HepG2 (cell line): Measurements from ENCODE around the gene C2orf42. TPM values are rescaled to one million over a fixed set of nuclear protein-coding genes. Genes with fewer than 3 reads are reported as not detected.

Experiments used
- GTF3A ChIP-seq: sonication (generic); formaldehyde crosslinking; conservative IDR thresholded peaks from 2 replicates; pipeline ENCODE4 v1.4.0; 2020; ENCODE audit warnings: mild to moderate bottlenecking, missing genetic modification reagents
- IRF2 ChIP-seq: IDR thresholded peaks from 2 replicates; pipeline ENCODE4 v1.6.1; 2018; ENCODE audit warnings: missing genetic modification reagents, missing compliant biosample characterization
- PRMT3 ChIP-seq: sonication (generic); formaldehyde crosslinking; IDR thresholded peaks from 2 replicates; pipeline ENCODE4 v1.8.1; 2022; ENCODE audit warnings: low read depth, mild to moderate bottlenecking, moderate library complexity, missing genetic modification reagents, borderline replicate concordance
- SIX4 ChIP-seq: sonication (generic); formaldehyde crosslinking; IDR thresholded peaks from 2 replicates; pipeline ENCODE4 v1.4.0; 2020; ENCODE audit warnings: missing genetic modification reagents
- THYN1 ChIP-seq: sonication (generic); formaldehyde crosslinking; IDR thresholded peaks from 2 replicates; pipeline ENCODE4 v1.8.1; 2023; ENCODE audit warnings: low read depth, mild to moderate bottlenecking, moderate library complexity, missing genetic modification reagents, borderline replicate concordance
- ZNF10 ChIP-seq: sonication (generic); formaldehyde crosslinking; IDR thresholded peaks from 2 replicates; pipeline ENCODE4 v1.4.0; 2020; ENCODE audit warnings: mild to moderate bottlenecking, low read depth, missing genetic modification reagents, borderline replicate concordance
- ZNF451 ChIP-seq: sonication (generic); formaldehyde crosslinking; IDR thresholded peaks from 2 replicates; pipeline ENCODE4 v1.5.0; 2020; ENCODE audit warnings: mild to moderate bottlenecking, missing genetic modification reagents
- ZNF503 ChIP-seq: sonication (generic); formaldehyde crosslinking; IDR thresholded peaks from 2 replicates; pipeline ENCODE4 v1.4.0; 2020; ENCODE audit warnings: missing genetic modification reagents
- ZNF607 ChIP-seq: sonication (generic); formaldehyde crosslinking; IDR thresholded peaks from 2 replicates; pipeline ENCODE4 v1.5.1; 2020; ENCODE audit warnings: missing genetic modification reagents, mild to moderate bottlenecking, borderline replicate concordance
- ZNF609 ChIP-seq: sonication (generic); formaldehyde crosslinking; IDR thresholded peaks from 2 replicates; pipeline ENCODE4 v1.4.0; 2020; ENCODE audit warnings: mild to moderate bottlenecking, missing genetic modification reagents, borderline replicate concordance
- ZNF782 ChIP-seq: sonication (generic); formaldehyde crosslinking; IDR thresholded peaks from 2 replicates; pipeline ENCODE4 v1.4.0; 2020; ENCODE audit warnings: missing genetic modification reagents, mild to moderate bottlenecking, borderline replicate concordance
- polyA plus RNA-seq, 8 experiments: library from polyadenylated mRNA; depleted of rRNA in 3 of 8; stranded (reverse) in 7 of 8; unstranded in 1 of 8; fragments of >200 nt; fragmentation: Illumina TruSeq in 4 of 8; extraction: Trizol in 4 of 8; gene quantifications; 2 replicates each; pipeline versions ENCODE4 v1.2.1 to v1.2.3, GENCODE V29; 2011 to 2016; ENCODE audit warnings: low read depth in 4 of 8, missing spikeins in 1 of 8, mixed read lengths in 1 of 8; ENCODE audit not compliant: insufficient read depth in 1 of 8
- total RNA-seq, 5 experiments: library from RNA; depleted of rRNA; stranded (reverse); fragments of >200 nt; fragmentation: Illumina TruSeq; extraction: Trizol; gene quantifications; 2 replicates each; pipeline ENCODE4 v1.2.3, GENCODE V29; 2016; ENCODE audit warnings: low read depth in 1 of 5
- TF ChIP-seq, protein P1 (sequence below): IDR thresholded peaks from 2 replicates; pipeline ENCODE4 v1.6.1; 2012; ENCODE audit warnings: low read length, improper control_type of control experiment
- TF ChIP-seq, protein P2 (sequence below): sonication (generic); formaldehyde crosslinking; IDR thresholded peaks from 2 replicates; pipeline ENCODE4 v1.4.0; 2020; ENCODE audit warnings: mild to moderate bottlenecking, missing genetic modification reagents
- TF ChIP-seq, protein P3 (sequence below): sonication (generic); formaldehyde crosslinking; IDR thresholded peaks from 2 replicates; pipeline ENCODE4 v1.8.0; 2022; ENCODE audit warnings: missing genetic modification reagents, mild to moderate bottlenecking, moderate library complexity, borderline replicate concordance

C2orf42 gene
- total and polyA plus RNA-seq, 2 of the 13 experiments (the other 11 are each of a cell fraction or from before 2014, with no cell fraction given) = 9.3 to 9.9 TPM

DNA sequence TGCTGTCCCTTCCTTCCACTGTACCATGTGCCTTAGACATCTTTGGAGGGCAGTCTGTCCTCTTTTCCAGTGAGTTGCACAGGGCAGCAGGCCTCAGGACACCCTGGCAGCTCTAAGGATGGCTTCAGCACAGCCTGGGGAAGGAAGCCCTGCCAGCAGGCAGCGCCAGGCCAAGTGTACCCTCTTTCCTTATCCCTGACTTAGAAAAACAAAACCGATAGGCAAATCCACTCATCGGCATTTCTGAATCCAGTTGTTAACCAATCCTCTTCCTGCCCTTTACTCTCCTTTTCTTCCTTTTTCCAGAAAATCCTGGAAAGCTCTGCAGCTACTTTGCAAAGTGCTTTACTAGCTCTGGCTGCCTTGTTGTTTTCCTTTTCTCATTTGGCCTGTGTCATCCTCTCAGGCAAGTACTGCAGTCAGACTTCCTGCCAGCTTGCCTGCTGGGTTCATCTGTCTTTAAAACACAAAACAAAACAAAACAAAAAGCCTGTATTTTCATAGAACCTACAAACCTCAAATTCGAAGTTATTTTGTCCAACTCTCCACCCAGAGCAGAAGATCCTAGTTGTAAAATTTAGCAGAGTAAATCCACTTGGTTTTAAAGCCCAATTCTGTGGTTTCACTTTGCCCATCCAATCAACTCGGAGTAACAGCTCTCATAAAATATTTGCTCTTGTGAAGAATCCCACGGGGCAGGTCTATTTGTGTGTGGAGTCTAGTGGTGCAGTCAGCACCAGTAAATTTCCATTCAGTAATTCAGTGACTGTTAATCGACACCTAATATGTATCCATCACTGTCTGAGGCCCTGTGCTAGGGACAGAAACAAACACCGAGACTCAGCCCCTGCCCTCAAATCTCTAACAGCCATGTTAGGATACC lies 58.3 kb downstream of the C2orf42 start (continued):
- TF ChIP-seq, protein P1, sequence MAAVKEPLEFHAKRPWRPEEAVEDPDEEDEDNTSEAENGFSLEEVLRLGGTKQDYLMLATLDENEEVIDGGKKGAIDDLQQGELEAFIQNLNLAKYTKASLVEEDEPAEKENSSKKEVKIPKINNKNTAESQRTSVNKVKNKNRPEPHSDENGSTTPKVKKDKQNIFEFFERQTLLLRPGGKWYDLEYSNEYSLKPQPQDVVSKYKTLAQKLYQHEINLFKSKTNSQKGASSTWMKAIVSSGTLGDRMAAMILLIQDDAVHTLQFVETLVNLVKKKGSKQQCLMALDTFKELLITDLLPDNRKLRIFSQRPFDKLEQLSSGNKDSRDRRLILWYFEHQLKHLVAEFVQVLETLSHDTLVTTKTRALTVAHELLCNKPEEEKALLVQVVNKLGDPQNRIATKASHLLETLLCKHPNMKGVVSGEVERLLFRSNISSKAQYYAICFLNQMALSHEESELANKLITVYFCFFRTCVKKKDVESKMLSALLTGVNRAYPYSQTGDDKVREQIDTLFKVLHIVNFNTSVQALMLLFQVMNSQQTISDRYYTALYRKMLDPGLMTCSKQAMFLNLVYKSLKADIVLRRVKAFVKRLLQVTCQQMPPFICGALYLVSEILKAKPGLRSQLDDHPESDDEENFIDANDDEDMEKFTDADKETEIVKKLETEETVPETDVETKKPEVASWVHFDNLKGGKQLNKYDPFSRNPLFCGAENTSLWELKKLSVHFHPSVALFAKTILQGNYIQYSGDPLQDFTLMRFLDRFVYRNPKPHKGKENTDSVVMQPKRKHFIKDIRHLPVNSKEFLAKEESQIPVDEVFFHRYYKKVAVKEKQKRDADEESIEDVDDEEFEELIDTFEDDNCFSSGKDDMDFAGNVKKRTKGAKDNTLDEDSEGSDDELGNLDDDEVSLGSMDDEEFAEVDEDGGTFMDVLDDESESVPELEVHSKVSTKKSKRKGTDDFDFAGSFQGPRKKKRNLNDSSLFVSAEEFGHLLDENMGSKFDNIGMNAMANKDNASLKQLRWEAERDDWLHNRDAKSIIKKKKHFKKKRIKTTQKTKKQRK = no peak
- TF ChIP-seq GTF3A (CRISPR knock-in tag) (no peak), ZNF451 (CRISPR knock-in tag) (no peak), ZNF503 (CRISPR knock-in tag) (0 out of 2 replicates have a peak, but pooled peaks have one; percentile 39), ZNF782 (CRISPR knock-in tag) (no peak), ZNF607 (CRISPR knock-in tag) (peak; percentile 74; the same call in 1 of the 2 replicates), ZNF609 (CRISPR knock-in tag) (no peak), SIX4 (peak; percentile 61; the same call in 1 of the 2 replicates), ZNF10 (CRISPR knock-in tag) (no peak), THYN1 (CRISPR knock-in tag) (peak; percentile 79; the same call in 1 of the 2 replicates), PRMT3 (CRISPR knock-in tag) (no peak), IRF2 (CRISPR knock-in tag) (peak; percentile 63; the same call in 1 of the 2 replicates)
- TF ChIP-seq, protein P2, sequence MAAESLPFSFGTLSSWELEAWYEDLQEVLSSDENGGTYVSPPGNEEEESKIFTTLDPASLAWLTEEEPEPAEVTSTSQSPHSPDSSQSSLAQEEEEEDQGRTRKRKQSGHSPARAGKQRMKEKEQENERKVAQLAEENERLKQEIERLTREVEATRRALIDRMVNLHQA (CRISPR knock-in tag) = 0 out of 2 replicates have a peak, but pooled peaks have one; percentile 51
- TF ChIP-seq, protein P3, sequence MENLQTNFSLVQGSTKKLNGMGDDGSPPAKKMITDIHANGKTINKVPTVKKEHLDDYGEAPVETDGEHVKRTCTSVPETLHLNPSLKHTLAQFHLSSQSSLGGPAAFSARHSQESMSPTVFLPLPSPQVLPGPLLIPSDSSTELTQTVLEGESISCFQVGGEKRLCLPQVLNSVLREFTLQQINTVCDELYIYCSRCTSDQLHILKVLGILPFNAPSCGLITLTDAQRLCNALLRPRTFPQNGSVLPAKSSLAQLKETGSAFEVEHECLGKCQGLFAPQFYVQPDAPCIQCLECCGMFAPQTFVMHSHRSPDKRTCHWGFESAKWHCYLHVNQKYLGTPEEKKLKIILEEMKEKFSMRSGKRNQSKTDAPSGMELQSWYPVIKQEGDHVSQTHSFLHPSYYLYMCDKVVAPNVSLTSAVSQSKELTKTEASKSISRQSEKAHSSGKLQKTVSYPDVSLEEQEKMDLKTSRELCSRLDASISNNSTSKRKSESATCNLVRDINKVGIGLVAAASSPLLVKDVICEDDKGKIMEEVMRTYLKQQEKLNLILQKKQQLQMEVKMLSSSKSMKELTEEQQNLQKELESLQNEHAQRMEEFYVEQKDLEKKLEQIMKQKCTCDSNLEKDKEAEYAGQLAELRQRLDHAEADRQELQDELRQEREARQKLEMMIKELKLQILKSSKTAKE (CRISPR knock-in tag) = no peak
